LoVo (cell line): ENCODE results near the gene PDLIM3.
"Not testable (repeated sequence)": the region's sequence is repeated elsewhere in the genome, so short reads cannot be mapped to it uniquely, and the experiment has no call there.

Source experiments
- DNase-seq: peaks from one replicate; pipeline ENCODE4 v3.0.0-alpha.2; 2016; ENCODE audit warnings: low spot score

Gene PDLIM3

GRCh38 chr4:185552254-185552653 lies 16.9 kb upstream of the PDLIM3 start:
- DNase-seq, result no peak

GRCh38 chr4:185550933-185551332 lies 15.6 kb upstream of the PDLIM3 start:
- no peak for DNase-seq

GRCh38 chr4:185549095-185549639 lies 13.9 kb upstream of the PDLIM3 start:
- DNase-seq, result no peak

- no peak for DNase-seq
These were observed 13.3 kb upstream of the PDLIM3 start for GRCh38 chr4:185548587-185548986.

GRCh38 chr4:185546335-185546734 lies 11.0 kb upstream of the PDLIM3 start:
- DNase-seq, result no peak

GRCh38 chr4:185542626-185543315 lies 7.5 kb upstream of the PDLIM3 start:
- no peak for DNase-seq

- no peak for DNase-seq
These were observed 6.0 kb upstream of the PDLIM3 start for GRCh38 chr4:185541251-185541727.

GRCh38 chr4:185540487-185541120 lies 5.3 kb upstream of the PDLIM3 start:
- no peak for DNase-seq

- no peak for DNase-seq
These were observed 4.7 kb upstream of the PDLIM3 start for GRCh38 chr4:185540040-185540439.

GRCh38 chr4:185538806-185539205 lies 3.5 kb upstream of the PDLIM3 start:
- no peak for DNase-seq

GRCh38 chr4:185536411-185536709 lies 1.1 kb upstream of the PDLIM3 start:
- DNase-seq, result no peak

GRCh38 chr4:185535612-185536410 lies 504 bp upstream of the PDLIM3 start:
- peak; percentile 40 for DNase-seq

GRCh38 chr4:185534511-185534865 lies 819 bp downstream of the PDLIM3 start:
- DNase-seq, result no peak

GRCh38 chr4:185532795-185533324 lies 2.4 kb downstream of the PDLIM3 start:
- no peak for DNase-seq

GRCh38 chr4:185532293-185532692 lies 3.0 kb downstream of the PDLIM3 start:
- no peak for DNase-seq

- not testable (repeated sequence) for DNase-seq
These were observed 3.7 kb downstream of the PDLIM3 start for GRCh38 chr4:185531654-185532053.

GRCh38 chr4:185529413-185529812 lies 5.9 kb downstream of the PDLIM3 start:
- DNase-seq, result no peak

- no peak for DNase-seq
These were observed 10.1 kb downstream of the PDLIM3 start for GRCh38 chr4:185524888-185525863.

- no peak for DNase-seq
These were observed 11.4 kb downstream of the PDLIM3 start for GRCh38 chr4:185523862-185524261.

- DNase-seq, result no peak
These were observed 12.9 kb downstream of the PDLIM3 start for GRCh38 chr4:185522451-185522850.

GRCh38 chr4:185520119-185520518 lies 15.2 kb downstream of the PDLIM3 start:
- no peak for DNase-seq
